Retina (tissue), 1 donor: ENCODE measurements around the gene RGS9.
"Not testable (repeated sequence)": the region's sequence is repeated elsewhere in the genome, so short reads cannot be mapped to it uniquely, and the experiment has no call there.

Experiments
- DNase-seq: peaks from one replicate; pipeline ENCODE4 v3.0.0-alpha.2; 2016

The RGS9 gene

DNA sequence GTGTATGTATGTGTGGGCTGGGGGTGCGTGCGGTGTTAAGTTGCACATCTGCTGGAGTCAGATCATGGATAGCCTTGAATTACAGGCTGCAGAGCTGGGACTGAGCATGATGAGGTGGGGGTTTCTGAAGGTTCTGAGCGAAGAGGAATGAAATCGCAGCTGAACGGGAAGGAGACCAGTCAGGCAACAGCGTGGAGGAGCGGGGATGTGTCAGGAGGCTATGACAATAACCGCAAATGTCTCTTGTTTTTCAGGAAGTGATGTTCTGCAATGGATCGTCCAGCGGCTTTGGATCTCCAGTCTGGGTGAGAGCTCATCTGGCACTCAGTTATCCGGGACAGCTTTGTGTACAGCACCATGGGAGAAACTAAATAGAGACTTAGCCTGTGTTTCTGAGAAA, 20.9 kb downstream of the RGS9 start:
- DNase-seq = no peak

DNA sequence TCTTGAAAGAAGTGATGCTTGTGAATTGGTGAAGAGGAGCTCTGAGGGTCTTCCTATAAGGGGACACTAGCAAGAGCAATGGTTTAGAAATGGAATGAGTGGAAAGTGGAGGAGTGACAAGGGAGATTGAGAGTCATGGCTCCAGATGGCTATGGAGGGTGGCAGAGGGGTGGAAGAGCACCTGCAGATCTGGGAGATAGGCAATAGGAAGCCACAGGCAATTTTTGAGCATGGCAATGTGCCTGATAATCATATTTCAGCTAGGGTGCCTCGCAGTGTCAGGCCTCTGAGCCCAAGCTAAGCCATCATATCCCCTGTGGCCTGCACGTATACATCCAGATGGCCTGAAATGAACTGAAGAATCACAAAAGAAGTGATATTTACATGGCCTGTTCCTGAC, 21.5 kb downstream of the RGS9 start:
- DNase-seq = no peak

DNA sequence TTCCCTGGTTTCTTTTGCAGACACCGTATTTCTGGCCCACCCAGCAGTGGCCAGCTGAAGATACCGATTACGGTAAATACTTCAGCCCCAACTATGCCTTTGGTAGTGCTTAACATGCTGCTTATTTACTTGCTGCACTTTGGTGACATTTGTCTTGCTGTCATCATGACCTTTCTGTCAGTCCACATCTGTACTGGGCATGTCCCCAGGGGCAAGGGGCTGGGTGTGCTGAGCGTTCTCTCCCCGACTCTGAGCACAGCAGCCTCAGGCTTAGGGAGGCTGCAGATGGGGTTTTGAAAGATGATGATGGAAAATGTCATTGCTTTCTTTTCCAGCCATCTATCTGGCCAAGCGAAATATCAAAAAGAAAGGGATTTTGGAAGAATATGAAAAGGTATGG, 23.3 kb downstream of the RGS9 start:
- DNase-seq = no peak

DNA sequence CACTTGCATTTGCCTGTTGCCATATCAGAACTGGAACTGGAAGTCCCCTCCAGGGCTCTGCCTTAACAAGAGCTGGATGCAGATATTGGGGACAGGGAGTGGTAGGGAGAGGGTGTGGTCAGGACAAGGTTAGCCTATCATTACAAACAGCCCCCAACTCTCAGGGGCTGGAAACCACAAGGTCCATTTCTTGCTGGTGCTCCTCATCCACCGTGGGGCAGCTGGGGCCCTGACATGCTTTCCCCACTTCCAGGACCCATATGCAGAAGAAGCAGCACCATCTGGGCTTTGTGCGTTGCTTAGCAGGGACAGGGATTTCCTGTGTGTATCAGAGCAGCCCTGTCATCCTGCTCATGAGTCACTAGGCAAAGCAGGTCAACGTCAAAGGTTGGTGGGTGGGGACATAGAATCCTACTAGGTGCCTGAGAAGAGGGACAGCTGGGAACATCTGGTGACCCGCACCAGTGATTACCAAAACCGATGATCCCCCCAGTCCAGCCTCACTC, 26.9 kb downstream of the RGS9 start:
- DNase-seq = no peak

DNA sequence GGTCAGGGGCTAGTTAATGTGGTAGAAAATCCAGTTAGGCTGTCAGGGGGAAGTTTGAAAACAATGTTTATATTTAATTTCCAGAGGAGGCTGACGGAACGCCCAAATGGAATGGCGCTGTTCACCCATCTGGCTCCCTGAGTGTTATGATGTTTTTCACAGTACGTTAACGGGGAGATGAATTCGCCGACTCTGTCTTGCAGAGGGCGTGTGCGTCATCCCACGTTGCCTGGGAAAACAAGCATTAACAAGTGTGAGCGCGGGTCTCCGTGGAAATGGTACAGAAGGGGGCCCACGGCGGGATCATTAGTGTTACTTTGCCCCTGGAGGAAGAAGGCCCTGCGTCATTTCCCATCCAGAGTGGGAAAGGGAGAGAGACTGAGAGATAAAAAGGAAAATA, 29.6 kb downstream of the RGS9 start:
- no peak for DNase-seq

DNA sequence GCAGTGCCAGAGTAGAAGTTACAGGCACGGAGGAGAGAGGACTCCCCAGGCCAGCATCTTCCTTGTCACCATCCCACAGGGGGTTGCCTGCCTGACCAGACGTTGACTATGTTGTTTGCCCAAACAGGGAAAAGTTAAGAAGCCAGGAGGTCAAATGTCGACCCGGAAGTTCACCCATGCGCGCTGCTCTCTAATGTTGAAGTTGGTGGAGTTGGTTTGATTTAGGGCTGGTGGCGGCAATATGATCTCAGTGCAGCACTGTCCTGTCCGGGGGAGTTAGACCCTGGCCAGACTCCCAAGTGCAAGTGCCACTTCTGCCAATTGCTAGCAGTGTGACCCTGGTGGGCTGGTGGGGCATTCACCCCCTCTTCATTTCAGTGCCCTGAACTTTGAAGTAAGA, 30.4 kb downstream of the RGS9 start:
- DNase-seq = no peak

DNA sequence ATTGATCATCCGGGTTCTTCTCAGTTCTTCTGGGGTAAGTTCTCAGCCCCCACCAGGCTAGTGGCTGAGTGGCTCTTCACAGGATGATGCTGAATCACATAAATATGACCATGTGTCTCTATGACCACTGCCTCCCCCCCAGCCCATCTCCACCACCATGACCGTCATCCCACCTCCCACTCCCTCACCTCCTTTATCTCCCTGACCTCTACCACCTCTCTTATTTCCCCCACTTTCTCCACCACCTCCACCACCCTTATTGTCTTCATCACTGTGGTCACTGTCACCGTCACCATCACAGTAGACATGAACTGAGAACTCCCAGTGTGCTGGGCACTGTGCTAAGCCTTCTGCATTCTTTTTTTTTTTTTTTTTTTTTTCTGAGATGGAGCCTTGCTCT, 32.5 kb downstream of the RGS9 start:
- no peak for DNase-seq

DNA sequence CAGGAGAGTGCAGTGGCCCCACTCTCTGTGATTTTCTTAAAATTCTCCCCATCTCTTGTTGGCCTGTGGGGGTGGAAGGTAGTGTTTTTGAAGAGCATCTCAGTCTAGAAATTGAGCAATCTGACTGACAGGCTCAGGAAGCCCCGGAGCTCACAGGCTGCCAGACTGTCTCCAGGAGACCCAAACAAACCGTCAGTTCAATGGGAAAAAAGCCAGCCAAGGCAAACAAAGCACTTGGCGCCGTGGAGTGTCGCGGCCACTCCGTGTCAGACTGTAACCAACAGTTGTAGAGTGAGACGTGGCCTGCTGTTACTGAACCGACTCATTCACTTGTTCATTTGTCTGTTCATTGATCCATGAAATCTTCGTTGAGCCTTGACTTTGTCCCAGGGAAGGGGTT, 33.7 kb downstream of the RGS9 start:
- DNase-seq = no peak

DNA sequence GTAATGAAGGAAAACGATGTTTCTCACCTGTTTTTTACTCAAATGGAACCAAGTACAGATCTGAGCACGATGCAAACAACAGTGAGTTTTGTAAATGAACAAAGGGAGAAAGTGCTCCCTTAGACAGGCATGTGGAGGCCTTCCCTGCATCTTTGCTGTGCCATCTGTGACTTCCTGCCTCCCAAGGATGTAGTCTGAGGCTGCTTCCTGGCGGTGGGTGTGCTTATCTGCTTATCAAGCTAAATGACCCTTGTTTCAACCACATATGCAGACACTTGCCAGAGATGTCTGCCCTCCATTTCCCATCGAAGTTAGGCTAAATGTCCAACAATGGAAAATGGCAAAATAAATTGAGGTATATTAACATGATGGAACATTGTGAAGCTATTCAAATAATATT, 34.6 kb downstream of the RGS9 start:
- DNase-seq = no peak

DNA sequence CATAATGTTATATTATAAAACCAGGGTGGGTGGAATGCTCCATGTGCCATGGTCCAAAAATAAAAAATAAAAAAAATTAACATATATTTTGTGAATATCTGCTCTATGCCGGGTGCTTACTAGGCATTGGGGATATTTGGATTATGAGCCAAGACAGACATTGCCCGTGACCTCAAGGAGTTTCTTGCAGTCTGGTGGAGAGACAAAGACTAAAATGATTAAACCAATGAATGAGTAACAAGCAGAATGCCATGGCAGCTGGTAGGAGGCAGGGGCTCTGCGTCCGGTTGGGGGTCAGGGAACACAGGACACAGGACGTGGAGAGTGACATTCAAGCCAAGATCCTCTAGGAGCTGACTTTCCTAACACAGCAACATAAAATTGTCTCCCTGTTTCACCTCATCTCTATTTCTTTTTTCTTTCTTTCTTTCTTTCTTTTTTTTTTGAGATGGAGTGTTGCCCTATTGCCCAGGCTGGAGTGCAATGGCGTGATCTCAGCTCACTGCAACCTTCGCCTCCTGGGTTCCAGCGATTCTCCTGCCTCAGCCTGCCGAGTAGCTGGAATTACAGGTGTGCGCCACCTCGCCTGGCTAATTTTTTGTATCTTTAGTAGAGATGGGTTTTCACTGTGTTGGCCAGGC, 35.4 kb downstream of the RGS9 start:
- no peak for DNase-seq

DNA sequence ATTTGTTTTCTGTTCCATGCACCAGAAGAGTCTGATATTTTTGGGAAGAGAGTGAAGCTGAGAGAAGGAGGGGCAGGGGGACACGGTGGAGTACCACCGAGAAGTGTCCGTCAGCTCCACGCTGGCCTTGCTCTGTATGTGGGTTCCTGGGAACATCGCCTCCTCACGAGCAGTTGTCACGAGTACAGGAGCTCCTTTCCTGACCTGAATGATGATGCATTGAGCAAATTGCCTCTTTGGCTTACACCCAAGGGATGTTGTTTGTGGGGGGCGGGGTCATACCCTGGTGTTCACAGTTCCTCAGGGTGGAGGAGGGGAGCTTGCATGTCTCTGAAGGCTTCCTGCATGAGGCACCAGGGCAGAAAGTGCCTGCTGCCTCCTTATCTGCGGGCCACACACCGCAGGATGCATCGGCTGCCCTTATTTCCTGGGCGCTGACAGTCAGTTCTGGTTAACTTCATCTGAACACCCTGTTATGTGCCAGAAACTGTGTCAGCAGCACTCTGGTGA, 36.2 kb downstream of the RGS9 start:
- DNase-seq = peak; percentile 51

DNA sequence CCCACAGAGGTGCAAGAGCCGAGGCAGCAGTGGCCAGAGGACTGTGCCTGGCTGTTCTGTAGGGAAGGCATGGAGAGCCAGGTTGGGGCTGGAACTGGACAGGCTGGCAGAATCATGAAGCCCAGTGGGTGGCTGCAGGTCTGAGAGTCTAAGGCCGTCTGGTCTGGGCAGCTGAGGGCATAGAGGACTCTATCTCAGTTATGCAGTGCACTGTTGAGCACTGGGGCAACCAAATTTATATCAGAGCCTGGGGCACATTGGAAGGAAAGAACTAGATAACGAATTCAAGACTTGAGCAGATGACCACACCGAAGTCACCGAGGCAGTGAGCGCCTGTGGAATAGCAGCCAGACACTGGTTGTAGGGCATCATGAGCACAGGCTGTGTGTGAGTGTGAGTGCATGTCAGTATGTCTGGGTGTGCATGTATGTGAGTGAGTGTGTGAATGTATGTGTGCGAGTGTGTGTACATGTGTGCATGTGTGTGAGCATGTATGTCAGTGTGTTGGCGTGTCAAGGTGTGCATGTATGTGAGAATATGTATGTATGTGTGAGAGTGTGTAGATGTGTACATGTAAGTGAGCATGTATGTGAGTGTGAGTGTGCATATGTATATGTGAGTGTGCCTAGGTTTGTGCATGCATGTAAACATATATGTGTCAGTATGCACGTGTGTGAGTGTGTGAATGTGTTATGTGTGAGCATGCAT, 37.0 kb downstream of the RGS9 start:
- DNase-seq = no peak

DNA sequence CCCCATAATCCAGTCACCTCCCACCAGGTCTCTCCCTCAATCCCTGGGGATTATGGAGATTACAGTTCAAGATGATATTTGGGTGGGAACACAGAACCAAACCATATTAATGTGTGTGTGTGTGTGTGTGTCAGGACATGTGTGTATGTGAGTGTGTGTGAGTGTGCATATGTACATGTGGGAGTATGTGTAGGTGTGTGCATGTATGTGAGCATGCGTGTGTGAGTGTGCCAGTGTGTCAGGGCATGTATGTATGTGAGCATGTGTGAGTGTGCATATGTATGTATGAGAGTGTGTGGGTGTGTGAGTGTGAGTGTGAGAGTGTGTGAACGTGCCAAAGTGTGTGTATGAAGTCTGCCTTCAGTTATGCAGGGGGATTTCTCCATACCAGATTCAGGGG, 37.8 kb downstream of the RGS9 start:
- DNase-seq = no peak

DNA sequence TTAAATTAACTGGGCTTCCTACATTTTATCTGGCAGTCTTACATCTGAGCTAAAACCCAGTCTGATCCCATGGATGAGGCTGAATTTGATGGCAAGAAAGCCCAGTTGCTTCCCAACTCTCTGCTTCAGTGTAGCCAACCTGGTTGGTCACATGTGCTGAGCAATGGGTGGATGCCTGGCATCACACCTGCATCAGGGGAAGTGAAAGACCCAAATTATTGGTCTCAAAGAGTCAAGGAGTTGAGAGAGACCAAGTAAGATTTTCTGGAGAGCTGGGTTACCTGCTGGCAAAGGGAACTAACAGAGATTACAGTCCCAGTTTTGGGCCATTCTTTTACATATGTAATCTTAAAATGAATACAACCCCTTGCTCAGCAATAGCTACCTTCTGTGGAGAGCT, 38.8 kb downstream of the RGS9 start:
- no peak for DNase-seq

DNA sequence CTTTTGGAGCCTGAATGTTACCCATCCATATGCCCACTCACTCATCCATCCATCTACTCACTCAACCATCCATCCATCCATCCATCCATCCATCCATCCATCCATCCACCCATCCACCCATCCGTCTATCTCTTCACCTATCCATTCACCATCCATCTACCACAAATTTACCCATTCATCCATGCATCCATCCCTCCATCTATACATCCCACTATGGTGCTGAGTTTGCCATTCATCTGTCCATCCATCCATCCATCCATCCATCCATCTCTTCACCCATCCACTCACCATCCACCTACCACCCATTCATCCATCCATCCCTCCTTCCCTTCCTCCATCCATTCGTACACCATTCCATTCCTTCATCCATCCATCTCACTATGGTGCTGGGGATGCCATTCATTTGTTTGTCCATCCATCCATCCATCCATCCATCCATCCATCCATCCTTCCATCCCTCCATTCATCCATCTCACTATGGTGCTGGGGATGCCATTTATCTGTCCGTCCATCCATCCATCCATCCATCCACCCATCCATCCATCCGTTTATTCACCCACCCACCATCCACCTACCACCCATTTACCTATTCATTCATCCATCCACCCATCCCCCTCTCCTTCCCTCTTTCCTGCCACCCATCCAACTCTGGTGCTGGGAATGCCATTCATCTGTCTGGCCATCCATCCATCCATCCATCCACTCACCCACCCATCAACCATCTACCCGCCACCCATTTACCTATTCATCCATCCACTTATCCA, 39.7 kb downstream of the RGS9 start:
- no peak for DNase-seq

DNA sequence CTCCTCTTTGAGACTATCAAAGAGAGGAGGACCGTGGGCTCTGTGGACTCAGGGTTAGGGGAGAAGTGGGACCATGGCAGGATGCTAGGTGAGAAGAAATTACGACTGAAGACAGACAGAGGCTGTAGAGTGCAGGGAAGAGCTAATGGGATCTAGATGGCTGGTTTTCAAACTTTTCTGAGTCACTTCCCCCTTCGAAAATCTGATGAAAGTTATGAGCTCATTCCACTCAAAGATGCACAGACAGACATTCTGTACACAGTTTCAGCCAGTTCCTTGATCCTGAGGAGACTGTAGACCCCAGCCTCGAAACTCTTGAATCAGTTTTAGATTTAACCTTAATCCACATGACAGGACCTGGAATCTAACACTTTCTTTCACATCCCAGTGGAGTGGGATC, 40.7 kb downstream of the RGS9 start:
- no peak for DNase-seq

DNA sequence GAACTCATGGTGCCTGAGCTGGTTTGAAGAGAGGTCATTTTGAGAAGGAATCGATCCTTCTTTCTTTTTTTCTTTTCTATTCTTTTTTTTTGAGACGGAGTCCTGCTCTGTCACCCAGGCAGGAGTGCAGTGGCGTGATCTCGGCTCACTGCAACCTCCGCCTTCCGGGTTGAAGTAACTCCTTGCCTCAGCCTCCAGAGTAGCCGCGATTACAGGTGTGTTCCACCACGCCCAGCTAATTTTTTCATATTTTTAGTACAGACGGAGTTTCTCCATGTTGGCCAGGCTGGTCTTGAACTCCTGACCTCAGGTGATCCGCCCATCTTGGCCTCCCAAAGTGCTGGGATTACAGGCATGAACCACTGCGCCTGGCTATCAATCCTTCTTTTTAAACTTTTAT, 43.1 kb downstream of the RGS9 start:
- not testable (repeated sequence) for DNase-seq

DNA sequence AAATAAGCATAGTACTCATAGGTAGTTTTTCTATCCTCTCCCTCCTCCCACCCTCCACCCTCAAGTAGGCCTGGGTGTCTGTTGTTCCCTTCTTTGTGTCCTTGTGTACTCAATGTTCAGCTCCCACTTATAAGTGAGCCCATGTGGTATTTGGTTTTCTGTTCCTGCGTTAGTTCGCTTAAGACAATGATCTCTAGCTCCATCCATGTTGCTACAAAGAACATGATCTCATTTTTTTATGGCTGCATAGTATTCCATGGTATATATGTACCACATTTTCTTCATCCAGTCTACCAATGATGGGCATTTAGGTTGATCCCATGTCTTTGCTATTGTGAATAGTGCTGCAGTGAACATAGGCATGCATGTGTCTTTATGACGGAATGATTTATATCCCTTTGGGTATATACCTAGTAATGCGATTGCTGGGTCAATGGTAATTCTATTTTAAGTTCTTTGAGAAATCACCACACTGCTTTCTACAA, 43.6 kb downstream of the RGS9 start:
- not testable (repeated sequence) for DNase-seq

DNA sequence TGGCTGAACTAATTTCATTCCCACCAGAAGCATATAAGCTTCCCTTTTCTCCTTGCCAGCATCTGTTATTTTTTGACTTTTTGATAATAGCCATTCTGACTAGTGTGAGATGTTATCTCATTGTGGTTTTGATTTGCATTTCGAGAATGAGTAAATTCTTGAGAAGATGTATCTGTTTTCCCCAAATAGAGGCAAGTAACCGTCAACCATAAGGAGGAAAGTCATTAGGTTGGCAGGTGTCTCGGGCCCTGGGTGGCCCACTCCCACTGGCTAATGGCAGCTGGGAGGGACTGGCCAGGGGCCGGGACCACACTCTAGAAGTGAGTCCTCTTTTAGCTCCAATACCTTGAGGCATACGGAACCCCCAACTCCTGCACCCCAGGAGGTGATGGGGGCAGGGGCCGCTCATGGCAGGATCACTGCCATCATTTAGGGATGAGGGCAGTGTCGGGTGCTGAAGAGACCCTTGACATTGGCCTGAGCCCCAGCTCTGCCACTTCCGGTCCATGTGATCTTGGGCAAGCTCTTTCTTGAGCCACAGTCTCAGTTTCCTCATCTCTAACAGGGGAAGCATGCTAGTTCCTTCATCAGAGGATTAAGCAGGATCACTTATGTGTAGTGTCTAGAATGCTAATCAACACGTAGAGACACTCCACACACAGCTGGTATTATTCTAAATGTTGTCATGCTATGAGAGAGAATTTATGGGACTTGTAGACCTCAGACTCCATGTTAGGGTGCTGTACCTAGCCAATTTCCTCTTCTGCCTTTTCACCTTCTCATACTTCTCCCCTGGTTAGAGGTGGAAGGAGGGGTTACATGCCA, 44.3 kb downstream of the RGS9 start:
- no peak for DNase-seq

DNA sequence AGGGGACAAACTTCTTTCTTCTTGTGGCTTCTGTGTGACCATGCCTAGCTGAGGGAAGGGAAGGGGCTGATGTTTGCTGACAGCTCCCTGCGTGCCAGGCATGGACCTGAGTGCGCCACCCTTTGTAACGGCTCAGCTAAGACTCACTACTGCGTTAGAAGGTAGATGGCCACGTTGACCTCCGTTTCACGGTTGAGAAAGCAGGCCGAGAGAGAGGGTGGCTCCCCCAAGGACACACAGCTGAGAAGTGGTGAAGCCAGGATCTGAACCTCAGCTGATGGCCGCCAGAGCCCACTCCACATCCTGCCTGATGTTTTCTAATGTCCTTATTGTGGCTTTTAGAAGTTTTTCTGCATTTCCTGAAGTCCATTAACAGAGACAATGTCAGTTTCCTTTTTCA, 45.1 kb downstream of the RGS9 start:
- DNase-seq = no peak

DNA sequence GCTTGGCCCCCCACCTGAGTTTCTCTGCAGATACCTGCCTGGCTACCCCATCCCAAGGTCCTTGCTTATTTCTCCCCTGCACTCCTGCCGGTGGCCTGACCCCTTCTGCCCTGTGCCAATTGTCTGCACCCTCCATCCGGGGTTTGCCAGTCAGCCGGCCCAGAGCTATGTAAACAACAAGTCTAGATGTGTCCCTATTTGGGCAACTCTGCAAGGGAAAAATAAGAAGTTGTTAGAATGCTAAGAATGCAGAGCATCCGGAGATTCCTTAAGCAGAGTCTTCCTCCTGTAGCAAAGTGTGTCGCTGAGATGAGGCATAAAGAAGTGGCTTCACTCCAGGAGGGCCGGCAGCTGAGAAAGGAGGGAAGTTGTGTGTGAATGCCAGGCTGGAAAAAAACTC, 46.6 kb downstream of the RGS9 start:
- DNase-seq = no peak

DNA sequence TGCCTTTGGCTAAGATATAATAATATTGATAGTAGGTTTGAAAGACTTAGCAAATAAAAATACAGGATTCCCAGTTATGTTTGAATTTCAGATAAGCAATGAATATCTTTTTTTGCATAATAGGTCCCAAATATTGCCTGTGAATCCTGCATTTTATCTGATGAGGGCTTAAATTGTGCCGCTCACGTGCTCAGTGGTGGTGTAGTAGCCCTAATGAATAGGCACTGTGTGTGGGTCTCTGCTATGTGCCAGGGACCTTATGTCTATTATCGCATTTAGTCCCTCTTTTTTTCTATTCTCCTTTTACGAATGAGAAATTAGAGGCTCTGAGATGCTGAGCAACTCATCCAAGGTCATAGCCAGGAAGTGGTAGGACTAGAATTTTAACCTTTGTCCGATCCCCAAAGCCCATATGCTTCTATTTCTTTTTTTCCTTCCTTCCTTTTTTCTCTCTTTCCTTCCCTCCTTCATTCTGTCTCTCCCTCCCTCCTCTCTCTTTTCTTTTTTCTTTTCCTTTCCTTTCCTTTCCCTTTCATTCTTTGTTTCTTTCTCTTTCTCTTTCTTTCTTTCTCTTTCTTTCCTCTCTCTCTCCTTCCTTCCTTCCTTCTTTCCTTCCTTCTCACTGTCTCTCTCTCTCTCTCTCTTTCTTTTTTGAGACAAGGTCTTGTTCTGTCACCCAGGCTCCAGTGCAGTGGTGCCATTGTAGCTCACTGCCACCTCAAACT, 47.2 kb downstream of the RGS9 start:
- DNase-seq = no peak
